ENCODE data around the gene NECTIN1.

The NECTIN1 gene

DNA sequence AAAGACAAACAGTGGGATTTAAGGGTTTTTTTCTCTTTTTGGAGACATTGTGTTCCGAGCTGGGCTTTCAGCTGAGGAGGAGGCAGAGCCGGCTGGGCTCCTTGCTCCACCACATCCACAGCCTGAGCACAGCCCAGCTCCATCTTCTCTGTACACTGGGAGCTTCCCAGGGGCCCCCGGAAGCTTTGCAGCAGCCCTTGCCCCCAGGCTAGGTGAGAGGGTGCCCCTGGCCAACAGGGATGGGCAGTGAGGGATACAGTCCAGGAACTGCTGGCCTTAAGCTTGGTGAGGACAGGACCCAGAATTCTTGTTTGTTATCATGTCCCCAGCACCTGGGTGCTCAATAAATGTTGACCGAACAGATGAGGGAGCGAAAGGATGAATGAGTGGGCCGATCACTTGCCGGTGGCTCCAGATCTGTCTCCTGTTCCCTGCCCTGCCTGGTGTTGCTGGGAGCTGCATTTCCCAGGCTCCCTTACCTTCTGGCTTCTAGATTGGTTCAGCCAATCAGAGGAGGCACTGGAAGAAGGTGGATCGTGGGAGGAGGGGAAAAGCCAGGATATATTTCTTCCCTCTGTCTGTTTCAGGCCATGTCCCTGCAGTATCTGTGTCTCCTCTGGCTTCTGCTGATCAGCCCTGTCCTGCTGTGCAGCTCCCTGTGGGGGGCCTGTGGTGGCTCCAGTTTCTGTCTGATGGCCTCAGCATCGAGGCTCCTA, 26.5 kb upstream of the NECTIN1 start:
- DNase-seq (ENCODE audit: low read depth in 2 of 2) = no peak

DNA sequence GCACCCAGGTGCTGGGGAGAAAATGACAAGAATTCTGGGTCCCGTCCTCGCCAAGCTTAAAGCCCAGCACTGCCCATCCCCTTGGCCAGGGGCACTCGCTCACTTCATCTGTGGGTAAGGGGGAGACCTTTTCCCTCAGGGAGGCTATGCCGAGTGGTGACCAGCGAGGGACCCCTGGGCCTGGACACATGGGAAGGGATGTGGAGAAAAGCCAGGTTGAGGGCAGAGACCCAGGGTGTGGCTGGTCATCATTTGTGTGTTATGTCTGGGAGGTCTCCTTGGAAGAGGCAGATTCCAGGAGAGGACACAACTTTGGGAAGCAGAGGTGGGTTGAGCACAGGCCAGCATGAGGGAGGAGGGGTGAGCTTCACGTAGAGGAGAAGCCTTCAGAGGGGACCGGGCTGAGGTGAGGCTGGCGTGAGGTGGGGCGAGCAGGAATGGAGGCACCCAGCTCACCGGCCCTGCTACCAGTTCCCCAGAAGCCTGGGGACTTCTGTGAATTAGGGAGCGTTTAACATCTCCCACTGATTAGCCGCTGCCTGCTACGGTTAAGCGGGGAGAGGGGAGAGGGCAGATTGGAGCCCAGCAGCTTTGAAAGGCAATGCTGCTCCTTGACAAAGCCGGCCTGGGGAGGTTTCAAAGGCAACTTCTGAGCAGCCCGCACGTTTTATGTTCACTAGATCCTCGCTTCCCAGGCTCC, 25.8 kb upstream of the NECTIN1 start:
- no peak for DNase-seq (ENCODE audit: low read depth in 2 of 2)

DNA sequence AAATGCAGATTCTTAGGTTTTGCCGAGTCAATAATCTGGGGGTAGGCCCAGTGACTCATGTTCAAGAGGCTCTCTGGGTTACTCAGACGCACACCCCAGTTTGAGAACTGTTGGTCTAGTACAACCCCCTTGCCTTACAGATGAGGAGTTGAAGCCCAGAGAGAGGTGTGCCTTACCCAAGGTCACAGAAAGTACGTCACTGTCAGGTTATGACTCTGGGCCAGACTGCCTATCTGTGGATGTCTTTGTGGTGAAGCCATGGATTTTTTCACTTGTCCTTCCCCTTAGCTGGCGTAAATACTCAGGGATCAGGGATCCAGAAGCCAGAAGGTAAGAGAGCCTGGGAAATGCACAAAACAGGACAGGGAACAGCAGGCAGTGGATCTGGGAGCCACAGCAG, 25.2 kb upstream of the NECTIN1 start:
- DNase-seq (ENCODE audit: low read depth in 2 of 2) = no peak

- no peak for DNase-seq (ENCODE audit: low read depth in 2 of 2)
Observed at GRCh38 chr11:119752946-119753345, 23.9 kb upstream of the NECTIN1 start.

DNA sequence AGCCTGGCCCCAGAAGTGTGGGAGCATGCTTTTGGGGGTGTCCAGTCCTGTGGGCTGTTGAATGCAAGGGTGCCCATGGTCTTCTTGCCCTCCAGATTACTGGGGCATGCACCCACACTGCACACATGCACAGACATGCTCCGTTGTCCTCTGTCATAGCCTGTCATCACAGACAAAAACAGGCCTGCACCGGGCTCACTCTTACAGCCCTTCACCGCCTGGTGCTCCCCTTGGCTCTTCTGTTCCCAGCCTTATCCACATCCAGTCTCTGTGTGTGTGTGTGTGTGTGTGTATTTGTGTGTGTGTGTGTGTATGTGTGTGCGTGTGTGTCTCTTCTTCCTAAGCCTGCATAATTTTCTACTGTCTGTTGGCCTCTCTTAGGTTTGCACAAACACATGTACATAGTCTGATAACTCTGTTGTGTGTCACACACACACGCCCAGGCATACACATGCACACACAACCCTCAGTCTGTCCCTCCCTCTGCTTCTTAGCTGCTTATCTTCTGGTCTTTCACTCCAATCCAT, 23.4 kb upstream of the NECTIN1 start:
- DNase-seq (ENCODE audit: low read depth in 2 of 2) = no peak

GRCh38 chr11:119750056-119750455, 21.1 kb upstream of the NECTIN1 start:
- no peak for DNase-seq (ENCODE audit: low read depth in 2 of 2)

DNA sequence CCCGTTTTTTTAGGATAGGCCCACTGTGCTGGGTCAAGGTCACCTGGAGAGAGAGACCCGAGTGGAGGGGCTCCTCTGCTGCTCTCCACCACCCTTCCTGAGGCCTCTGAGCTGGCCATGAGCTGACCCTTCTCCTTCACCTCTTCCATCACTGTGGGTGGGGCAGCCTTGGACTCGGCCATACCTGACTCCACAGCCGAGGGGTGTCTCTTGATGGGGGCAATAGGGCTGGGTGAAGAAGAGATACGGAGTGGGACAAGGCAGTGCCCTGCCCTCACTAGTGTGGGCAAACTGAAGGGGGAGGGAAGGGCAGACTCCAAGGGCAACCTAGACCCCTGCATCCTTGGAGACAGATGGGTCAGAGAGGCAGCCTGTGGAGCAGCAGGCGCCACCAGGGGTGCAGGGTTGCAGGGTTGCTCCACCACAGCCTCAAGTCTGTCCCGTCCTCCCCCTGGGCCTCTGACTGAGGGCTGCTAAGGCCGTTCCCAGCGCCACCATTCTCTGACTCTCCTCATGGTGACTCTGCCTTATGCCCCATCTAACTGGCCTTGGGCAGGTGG, 20.1 kb upstream of the NECTIN1 start:
- DNase-seq (ENCODE audit: low read depth in 2 of 2) = no peak

- no peak for DNase-seq (ENCODE audit: low read depth in 2 of 2)
Observed at GRCh38 chr11:119747868-119748660, 19.1 kb upstream of the NECTIN1 start.

GRCh38 chr11:119745776-119746535, 17.0 kb upstream of the NECTIN1 start:
- no peak for DNase-seq (ENCODE audit: low read depth in 2 of 2)

GRCh38 chr11:119745112-119745511, 16.1 kb upstream of the NECTIN1 start:
- no peak for DNase-seq (ENCODE audit: low read depth in 2 of 2)

DNA sequence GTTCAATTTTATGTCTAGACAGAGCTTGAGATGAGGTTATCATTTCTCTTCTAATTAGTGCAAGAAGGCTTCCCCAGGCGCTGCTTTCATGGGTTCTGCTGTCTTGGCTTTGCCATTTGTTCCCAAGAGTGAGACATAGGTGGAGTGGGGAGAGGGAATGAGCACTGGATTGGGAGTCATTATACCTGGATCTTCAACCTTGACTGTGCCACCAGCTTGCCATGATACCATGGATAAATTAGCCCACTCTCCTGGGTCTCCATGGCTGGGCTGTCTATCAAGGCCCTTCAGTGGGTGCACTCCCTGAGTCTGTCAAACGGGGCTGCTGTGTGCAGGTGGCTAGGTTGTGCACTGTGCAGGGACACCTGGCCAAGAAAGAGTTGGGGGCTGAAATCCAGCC, 15.6 kb upstream of the NECTIN1 start:
- DNase-seq (ENCODE audit: low read depth in 2 of 2) = no peak

DNA sequence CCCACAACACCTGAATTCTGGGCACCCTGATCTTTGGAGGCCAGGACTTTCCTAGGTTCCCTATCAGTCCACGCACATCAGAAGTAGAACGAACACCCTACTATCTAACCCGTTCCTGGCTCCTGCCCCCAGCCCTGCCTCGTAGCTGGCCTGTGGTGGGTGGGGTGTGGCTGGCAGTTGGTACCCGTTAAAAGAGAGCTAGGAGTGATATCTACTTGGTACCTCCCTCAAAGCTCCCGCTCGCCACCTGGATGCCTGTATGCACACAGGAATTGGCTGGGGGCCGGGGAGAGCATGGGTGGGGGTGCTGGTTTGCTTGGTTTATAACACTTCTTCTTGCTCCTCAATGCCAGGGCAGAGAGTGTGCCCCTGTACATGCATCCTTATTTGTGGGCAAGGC, 14.0 kb upstream of the NECTIN1 start:
- DNase-seq (ENCODE audit: low read depth in 2 of 2) = no peak

DNA sequence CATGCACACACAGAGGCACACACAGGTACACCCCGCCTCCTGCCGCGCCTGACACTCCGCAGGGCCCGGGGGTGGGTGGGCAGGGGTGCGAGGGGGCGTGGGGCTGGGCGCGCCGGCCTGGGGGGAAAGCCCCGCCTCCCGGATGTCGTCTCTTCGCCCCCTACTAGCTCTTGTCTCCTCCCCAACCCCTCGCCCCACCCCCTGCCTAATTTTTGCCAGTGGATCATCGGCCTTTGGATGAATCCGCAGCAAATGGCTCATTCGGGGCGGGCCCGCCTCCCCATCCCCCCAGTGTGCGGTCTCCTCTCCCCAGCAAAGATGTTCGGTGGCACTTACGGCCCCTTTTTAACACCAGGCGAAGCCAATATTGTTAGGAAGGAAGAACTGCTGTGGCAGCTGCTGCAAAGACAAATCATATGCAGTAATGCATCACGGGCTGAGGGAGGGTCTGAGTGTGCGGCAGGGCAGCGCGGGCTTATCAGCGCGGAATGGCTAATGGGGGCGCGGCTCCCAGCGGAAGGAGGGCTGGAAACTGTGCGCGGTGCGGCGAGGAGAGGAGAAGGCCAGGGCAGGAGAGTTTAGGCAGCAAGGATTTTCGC, 13.4 kb upstream of the NECTIN1 start:
- DNase-seq (ENCODE audit: low read depth in 2 of 2) = peak in 1 of 2 donors; percentile 21

DNA sequence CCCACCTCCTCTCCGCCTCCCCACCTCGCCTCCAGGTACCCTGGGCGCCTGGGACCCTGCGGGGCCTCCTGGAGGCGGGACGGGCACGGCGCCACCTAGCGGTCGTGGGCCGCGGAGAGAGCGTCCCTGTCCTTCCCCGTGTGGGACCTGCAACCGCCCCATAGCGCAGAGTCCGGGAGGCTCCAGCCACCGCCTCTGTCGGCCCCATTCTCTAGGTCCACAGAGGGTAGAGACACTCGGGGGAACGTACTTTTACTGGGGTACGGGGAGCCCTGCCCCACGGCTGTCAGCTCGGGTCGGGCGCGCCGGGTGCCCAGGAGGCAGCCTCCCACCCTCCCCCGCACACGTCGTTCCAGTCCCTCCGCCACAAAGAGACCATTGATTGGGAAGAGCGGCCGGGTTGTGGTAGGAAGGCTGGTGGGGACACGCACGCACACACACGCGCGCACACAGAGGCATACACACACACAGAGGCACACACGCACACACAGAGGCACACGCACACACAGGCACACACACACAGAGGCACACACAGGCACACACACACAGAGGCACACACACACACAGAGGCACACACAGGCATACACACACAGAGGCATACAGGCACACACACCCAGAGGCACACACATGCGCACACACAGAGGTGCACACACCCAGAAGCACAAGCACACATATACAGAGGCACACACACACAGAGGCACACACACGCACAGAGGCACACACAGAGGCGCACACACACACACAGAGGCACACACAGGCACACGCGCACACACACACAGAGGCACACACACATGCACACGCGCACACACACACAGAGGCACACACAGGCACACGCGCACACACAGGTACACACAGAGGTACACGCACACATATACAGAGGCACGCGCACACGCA, 12.6 kb upstream of the NECTIN1 start:
- peak in 1 of 2 donors; percentile 45 for DNase-seq (ENCODE audit: low read depth in 2 of 2)

GRCh38 chr11:119739975-119740374, 11.0 kb upstream of the NECTIN1 start:
- no peak for DNase-seq (ENCODE audit: low read depth in 2 of 2)

DNA sequence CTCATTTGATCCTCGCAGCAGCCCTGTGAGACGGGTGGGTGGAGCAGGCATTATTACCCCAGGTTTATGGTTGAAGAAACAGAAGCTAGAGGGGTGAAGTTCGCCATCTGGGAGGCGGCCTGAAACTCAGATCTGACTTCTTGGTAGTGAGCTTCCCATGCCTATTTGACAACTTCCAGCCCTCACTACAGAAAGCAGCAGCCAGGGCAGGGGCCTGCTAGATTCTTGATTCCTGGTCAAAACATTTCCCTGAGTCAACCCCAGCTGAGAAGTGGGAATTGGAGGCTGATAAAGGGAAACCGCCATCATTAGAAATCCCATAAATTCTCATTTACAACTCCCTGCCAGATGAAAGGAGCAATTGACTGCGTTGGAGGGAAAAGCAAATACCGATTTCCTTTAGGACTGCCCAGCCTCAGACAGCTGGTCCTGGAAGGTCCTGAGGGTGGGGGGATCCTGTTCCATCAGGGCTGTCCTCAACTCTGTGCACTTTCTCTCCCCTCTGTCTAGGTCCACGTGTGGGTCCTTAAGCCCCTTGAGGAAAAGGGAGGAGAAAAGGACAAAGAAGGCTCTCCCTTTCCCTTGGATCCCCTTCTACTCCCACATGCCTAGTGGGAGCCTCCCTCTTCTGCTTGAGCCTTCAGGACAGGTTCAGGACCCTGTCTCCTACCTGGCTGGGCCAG, 10.2 kb upstream of the NECTIN1 start:
- no peak for DNase-seq (ENCODE audit: low read depth in 2 of 2)

GRCh38 chr11:119738059-119738439, 9.0 kb upstream of the NECTIN1 start:
- DNase-seq (ENCODE audit: low read depth in 2 of 2) = no peak

DNA sequence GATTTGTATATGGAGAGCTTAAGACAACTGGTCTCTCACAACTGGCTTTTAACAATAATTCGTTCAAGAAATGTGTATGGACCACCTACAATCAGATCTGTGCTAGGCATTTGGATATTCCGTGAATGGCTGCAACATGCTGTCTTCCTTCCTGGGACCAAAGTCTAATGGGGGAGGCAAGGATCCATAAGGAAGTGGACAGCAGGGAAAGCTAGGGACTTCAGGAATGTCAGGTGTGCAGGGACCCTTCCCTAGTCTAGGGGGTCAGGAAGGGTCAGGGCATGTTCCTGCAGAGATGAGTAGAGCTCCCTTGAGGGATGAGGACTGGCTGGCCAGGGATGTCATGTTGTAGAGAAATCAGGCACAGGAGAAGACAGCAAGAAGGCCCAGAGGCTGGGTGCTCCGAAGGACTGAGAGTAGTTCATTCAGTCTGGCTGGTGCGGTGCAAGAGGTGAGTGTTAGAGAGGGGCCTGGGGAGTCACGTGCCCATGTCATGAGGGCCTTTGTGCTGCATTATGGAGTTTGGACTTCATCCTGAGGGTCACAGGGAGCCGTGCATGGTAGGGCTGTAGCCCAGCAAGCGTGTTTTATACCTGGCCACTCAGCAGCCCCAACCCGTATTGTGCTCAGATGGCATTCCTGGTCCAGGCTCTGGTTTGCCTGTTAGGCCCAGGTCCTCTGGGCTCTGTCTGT, 8.5 kb upstream of the NECTIN1 start:
- DNase-seq (ENCODE audit: low read depth in 2 of 2) = no peak

DNA sequence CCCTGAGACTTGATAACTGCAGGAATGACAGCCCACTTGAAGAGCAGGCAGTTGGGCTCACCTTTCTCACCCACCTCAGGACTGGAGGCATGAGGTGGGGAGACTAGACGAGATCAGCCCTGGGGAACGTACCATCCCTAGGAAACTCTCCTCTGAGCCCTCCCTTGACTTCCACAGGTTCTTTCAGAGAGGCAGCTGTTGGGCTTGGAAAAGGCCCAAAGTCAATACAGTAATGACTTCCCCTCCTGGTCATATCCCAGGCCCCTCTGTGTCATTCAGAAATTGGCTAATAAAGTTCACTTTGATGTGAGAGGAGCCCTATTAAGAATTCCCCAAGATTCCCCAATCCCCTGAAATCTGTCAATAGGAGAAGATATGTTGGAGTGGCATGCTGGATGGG, 5.8 kb upstream of the NECTIN1 start:
- no peak for DNase-seq (ENCODE audit: low read depth in 2 of 2)
